Activated T-cell treated with anti-CD3 and anti-CD28 coated beads, Interleukin-2, amount 50 U/mL, for 1 hour (primary cell): ENCODE results near the gene FOXI1.
"Not testable (repeated sequence)": the region's sequence is repeated elsewhere in the genome, so short reads cannot be mapped to it uniquely, and the experiment has no call there.

Experiments
- DNase-seq: peaks from one replicate; pipeline ENCODE4 v3.0.0-alpha.2; 2020

FOXI1 gene

GRCh38 chr5:170132269-170132975 lies 26.7 kb downstream of the FOXI1 start:
- DNase-seq = no peak

- DNase-seq = no peak
These were observed 27.3 kb downstream of the FOXI1 start for GRCh38 chr5:170132976-170133448.

DNA sequence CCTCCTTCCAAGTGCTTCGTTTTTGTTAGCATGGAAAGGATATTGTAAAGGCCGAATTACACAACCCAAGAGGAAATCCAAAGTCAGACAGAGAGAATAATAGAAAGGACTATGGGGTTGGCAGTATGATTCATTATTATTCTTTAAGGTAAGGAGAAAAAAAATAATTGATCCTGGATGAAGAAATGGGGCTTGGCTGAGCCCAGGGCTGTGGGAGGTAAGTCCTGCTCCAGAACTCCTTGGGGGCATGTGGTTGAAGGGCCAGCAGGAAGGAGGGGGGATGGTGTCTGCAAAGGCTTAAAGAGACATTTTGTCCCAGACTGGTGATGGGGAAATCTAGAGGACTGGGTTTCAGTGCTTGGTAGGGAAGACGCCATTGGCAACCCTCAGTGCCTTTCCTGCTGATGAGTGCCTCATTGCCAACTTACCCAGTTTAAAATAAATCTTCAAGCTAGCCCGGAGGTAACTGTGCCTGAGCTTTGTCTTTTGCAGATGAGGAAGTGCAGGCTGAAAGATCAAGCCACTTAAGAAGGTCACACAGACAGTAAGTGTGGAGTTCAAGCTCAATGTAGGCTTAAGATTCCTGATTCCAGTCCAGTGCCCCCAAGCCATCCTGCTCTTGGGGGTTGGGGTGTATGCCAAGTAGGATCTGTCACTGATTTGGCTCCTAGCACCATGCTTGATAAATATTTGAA lies 30.2 kb downstream of the FOXI1 start:
- DNase-seq = no peak

- no peak for DNase-seq
These were observed 30.8 kb downstream of the FOXI1 start for GRCh38 chr5:170136506-170136905.

GRCh38 chr5:170137694-170138214 lies 32.1 kb downstream of the FOXI1 start:
- DNase-seq = no peak

DNA sequence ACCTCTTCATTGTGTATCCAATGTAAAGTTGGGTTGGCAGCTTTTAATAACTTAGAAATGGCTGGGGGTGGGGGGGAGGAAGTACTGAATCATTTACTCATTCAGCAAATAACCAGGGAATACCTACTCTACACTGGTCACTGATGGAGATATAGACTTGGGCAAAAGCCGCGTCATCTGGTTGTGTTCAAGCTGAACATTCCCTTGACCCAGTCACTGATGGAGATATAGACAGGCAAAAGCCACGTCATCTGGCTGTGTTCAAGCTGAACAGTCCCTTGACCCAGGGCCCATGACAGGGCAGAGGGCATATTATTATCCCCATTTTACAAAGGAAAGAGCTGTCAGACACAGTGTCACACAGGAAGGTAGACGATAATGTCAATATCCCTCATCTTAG lies 32.6 kb downstream of the FOXI1 start:
- no peak for DNase-seq

DNA sequence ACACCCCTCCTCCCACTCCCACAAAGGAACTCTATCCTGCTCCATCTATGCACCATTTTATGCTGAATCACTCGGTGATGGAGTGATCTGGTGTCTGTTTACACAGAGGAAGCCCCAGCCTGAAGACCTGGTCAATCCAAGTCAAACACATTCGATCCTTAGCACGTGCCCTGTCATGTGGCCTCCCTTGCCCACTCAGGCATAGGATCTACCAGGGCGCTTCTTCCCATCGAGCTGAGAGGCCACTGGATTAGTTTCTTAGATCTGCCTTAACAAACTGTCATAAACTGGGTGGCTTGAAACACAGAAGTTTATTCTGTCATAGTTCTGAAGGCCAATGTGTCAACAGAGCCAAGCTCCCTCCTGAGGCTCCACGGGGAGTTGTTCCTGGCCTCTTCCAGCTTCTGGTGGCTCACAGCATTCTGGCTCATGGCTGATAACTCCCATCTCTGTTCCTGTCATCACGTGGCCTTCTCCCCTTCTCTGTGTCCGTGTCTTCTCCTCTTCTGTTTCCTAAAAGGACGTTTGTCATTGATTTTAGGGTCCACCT lies 34.2 kb downstream of the FOXI1 start:
- DNase-seq = no peak

- DNase-seq = not testable (repeated sequence)
These were observed 35.5 kb downstream of the FOXI1 start for GRCh38 chr5:170141196-170141595.

DNA sequence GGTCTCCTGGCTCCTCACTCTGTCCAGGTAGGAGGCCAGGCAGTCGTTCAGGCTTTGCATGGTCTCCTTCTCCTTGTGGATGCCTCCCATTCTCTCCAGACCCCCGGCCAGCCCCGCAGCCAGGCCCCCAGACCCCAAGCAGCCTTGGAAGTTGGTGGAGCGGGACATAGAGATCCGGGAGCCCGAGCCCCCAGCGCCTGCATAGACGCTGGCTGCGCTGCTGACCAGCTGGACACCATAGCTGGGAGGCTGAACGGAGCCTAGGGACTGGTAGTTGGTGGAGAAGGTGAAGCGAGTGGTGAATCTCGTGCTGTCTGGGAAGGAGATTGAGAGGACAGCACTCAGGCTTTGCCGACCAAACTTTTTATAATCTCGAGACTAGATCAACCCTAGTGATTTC lies 35.9 kb downstream of the FOXI1 start:
- no peak for DNase-seq

DNA sequence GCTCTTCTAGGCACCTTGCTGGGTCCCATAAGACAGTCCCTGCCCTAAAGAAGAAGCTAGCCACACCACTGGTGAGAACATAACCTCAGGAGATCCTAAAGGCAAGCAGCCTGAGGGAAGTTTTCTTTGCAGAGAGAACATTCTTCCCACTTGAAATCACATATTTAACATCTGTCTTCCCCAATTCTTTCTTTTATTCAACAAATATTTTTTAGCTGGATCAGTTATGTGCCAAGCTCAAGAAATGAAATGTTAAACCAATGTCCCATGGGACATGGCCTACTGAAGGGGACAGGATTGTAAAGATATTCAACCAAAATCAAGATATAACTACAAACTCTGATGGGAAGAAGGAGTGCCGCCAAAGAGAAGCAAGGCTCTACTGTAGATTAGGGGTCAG lies 36.5 kb downstream of the FOXI1 start:
- no peak for DNase-seq

- no peak for DNase-seq
These were observed 37.4 kb downstream of the FOXI1 start for GRCh38 chr5:170143091-170143490.

- DNase-seq = no peak
These were observed 38.0 kb downstream of the FOXI1 start for GRCh38 chr5:170143710-170144109.

DNA sequence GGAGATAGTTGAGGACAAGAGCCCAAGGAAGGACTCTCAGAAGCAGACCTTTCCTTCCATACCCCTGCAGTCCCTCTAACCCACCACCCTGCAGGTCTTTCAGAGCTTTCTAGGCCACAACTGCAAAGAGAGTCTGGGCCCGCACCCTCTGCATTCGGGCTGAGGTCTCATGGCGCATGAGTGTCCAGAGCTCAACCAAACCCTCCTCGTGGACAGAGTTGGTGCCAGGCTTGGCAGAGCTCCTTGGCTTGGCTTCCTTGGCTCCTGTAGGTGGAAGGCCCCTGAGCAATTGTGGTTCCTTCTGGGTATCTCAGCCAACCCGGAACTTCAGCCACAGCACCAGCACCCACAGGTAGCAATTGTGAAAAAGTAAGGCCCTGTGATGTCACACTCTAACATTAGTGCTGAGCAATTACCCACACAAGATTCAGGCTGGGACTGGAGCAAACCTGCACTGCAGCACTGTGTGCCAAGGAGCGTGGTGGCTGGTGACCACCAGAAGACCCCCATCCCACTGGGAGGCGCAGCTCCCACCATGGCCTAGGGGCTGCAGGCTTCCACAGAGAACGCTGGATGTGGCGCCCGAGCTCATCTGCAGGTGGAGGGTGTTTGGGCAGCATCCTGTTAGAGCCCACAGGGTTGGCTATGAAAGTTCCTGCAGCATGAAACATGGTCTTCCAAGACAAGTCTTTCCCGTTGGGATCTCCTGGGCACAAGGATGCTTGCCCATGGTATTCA lies 38.8 kb downstream of the FOXI1 start:
- DNase-seq = no peak

DNA sequence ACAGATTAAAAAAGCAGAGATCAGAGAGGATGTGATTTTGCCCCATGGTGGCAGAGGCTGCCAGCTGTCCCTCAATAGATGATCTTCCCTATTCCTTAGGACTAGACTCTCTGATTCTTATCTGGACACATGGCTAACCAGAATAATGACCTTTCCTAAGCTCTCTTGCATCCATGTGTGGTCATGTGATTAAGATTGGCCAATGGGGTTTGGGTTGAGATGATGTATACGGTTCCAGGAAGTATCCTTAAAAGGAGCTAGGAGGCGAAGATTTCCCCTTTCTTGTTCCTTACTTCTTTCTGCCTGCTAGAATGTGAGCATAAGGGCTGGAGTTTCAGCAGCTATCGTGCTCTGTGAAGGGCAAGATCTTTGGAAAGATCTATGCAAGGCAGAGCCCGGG lies 39.8 kb downstream of the FOXI1 start:
- DNase-seq = no peak

DNA sequence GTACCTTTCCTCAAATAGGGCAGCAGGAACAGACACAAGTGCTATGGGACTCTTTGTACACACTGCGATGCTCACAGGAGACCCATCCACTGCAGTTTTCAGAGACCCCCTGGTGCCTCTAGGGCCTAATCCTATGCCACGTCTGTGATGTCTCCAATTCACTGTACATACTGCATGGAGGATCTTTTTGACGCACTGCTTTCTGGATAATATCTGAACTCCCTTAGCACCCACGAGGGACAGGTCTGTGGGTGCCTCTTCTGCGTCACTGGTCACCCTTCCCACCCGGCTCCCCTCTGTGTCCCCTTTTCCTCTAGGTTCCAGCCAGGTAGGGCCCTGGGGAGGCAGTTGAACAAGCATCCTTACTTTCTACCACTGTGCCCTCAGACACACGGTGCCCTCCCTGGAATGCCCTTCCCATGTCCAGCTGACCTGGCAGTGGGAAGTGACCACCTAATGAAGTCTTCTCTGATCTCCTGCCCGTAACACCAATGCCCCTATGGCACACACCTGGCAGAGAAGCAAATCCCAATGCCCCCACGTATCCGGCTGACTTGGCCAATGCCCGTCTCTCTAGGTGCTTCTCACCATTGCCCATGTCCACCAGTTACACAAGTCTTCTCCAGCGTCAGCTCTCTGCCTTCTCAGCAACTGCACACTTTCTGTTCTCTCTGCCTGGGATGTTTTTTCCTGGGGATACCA lies 41.5 kb downstream of the FOXI1 start:
- no peak for DNase-seq

DNA sequence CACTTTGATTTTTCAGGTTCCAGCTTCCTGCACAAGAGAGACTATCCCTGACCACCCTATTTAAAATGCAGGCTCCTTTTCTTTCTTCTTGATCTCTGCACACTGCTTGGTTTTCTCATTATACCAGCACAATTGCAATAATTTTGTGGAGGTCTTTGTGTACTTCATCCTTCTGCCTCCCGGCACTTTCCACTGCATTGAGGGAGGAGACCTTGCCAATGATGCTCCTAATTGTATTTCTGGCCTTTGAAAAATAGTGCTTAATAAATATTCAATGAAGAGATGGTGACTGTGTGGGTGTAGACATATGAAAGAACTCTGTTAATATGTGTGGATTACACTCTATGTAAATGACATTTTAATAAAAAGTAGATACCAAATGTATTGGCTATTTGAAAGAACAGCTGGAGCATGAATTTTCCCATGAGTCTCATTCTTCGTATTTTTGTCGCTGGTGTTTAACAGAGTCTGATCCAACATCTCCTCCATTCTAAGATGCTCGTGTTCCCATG lies 42.1 kb downstream of the FOXI1 start:
- DNase-seq = no peak

GRCh38 chr5:170148430-170149205 lies 42.9 kb downstream of the FOXI1 start:
- DNase-seq = no peak

DNA sequence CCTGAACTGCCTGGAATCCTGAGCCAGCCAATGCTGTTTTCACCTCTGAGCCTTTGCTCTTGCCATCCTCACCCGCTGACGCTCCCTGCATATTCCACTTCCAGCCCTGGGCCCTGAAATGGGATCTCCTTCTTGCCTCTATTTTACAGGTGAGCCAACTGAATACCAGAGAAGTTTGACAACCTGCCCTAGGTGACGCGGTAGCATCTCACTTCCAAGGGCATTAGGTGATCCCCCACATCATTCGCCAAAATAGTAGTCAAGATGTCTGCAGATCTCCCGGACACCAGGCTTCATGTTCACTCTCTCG lies 43.5 kb downstream of the FOXI1 start:
- DNase-seq = no peak

DNA sequence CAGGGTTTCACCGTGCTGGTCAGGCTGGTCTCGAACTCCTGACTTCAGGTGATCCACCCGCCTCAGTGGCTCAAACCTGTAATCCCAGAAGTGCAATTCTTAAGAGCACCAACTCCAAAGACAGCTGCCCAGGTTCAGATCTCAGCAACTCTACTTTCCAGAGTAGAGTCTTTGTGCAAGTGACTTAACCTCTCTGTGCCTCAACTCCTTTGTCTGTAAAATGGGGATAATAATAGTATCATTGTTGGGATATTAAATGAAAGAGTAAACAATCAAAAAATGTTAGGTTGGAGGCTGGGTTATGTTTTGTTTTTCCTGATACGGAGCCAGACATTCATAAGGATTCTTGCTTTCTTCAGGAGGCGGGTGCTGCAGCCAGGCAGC lies 45.0 kb downstream of the FOXI1 start:
- no peak for DNase-seq

- DNase-seq = no peak
These were observed 45.6 kb downstream of the FOXI1 start for GRCh38 chr5:170151097-170151831.

DNA sequence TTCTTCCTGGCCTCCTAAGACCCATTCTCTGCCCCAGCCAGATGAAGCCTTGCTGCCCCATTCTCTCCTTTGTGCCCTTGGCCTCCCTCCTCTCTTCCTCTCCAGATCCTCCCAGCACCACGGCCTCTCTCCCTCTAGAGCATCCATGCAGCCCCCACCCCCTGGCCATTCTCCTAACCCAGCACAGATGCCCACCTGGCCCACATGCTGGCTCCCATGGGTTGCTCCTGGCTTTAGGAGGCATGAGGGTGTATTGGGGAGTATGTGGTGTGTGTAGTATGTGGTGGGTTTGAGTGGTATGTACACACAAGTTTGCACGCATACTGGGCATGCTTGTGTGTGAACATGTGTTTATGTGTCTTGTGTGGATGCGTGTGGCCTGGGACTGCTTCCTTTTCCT lies 47.1 kb downstream of the FOXI1 start:
- no peak for DNase-seq
